Pons (tissue), 1 donor: ENCODE data around the gene GTF3C1.
"Not testable (repeated sequence)": the region's sequence is repeated elsewhere in the genome, so short reads cannot be mapped to it uniquely, and the experiment has no call there.

Experiments used
- DNase-seq: peaks from one replicate; pipeline ENCODE4 v3.0.0-alpha.2; 2016; ENCODE audit warnings: low spot score

Gene GTF3C1

GRCh38 chr16:27441998-27442397, 107.7 kb downstream of the GTF3C1 start:
- DNase-seq = no peak

- no peak for DNase-seq
Observed at GRCh38 chr16:27441276-27441675, 108.4 kb downstream of the GTF3C1 start.

- no peak for DNase-seq
Observed at GRCh38 chr16:27439271-27440018, 110.3 kb downstream of the GTF3C1 start.

- DNase-seq = no peak
Observed at GRCh38 chr16:27437946-27438345, 111.8 kb downstream of the GTF3C1 start.

- DNase-seq = no peak
Observed at GRCh38 chr16:27436921-27437650, 112.6 kb downstream of the GTF3C1 start.

GRCh38 chr16:27436065-27436464, 113.6 kb downstream of the GTF3C1 start:
- DNase-seq = no peak

GRCh38 chr16:27435146-27435545, 114.6 kb downstream of the GTF3C1 start:
- not testable (repeated sequence) for DNase-seq

- DNase-seq = no peak
Observed at GRCh38 chr16:27434141-27435051, 115.3 kb downstream of the GTF3C1 start.

GRCh38 chr16:27433636-27434035, 116.1 kb downstream of the GTF3C1 start:
- DNase-seq = no peak

GRCh38 chr16:27433191-27433590, 116.5 kb downstream of the GTF3C1 start:
- not testable (repeated sequence) for DNase-seq

GRCh38 chr16:27432558-27432957, 117.2 kb downstream of the GTF3C1 start:
- no peak for DNase-seq

GRCh38 chr16:27431773-27432532, 117.8 kb downstream of the GTF3C1 start:
- DNase-seq = no peak

- no peak for DNase-seq
Observed at GRCh38 chr16:27430923-27431484, 118.7 kb downstream of the GTF3C1 start.

GRCh38 chr16:27430512-27430911, 119.2 kb downstream of the GTF3C1 start:
- DNase-seq = no peak

GRCh38 chr16:27429981-27430441, 119.7 kb downstream of the GTF3C1 start:
- no peak for DNase-seq

- no peak for DNase-seq
Observed at GRCh38 chr16:27429330-27429871, 120.3 kb downstream of the GTF3C1 start.

GRCh38 chr16:27428026-27428785, 121.5 kb downstream of the GTF3C1 start:
- DNase-seq = no peak

GRCh38 chr16:27427538-27427937, 122.2 kb downstream of the GTF3C1 start:
- no peak for DNase-seq

- DNase-seq = peak; percentile 25
Observed at GRCh38 chr16:27426423-27427408, 123.0 kb downstream of the GTF3C1 start.
